SIG-M5 treated with dmso at 0.1 percent for 504 hours (cell line): ENCODE data around the gene KLF11.

Experiments used
- DNase-seq: peaks from one replicate; lab custom pipeline; 2025; ENCODE audit not compliant: unreplicated experiment; lab: John Stamatoyannopoulos, UW

KLF11 gene

GRCh38 chr2:10061221-10061925 is 18.0 kb downstream of the KLF11 start:
- no peak for DNase-seq

DNA sequence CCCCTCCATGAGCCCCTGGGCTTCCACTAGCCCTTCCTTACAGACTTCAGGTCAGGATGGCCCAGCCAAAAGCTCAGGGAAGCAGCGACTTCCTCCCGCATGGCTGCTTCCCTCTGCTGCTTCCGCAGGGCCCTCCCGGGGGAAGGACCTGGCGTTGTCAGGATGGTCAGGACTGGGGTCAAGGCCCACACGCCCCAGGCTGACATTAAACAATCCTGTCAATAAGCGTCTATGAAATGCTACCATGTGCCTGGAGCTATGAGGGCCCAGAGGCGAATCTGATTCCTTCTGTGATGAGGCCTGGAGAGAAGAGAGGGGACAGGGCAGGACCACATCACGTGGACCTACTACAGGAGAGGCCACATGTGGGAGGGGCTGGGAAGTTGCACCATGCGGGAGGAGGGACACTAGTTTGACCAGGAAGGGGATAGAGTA is 19.6 kb downstream of the KLF11 start:
- DNase-seq, result no peak

GRCh38 chr2:10063566-10063965 is 20.2 kb downstream of the KLF11 start:
- DNase-seq, result no peak

- DNase-seq, result no peak
Observed at GRCh38 chr2:10064932-10065772, 21.8 kb downstream of the KLF11 start.

- DNase-seq, result no peak
Observed at GRCh38 chr2:10065773-10066055, 22.4 kb downstream of the KLF11 start.

GRCh38 chr2:10067330-10067729 is 24.0 kb downstream of the KLF11 start:
- DNase-seq, result no peak

DNA sequence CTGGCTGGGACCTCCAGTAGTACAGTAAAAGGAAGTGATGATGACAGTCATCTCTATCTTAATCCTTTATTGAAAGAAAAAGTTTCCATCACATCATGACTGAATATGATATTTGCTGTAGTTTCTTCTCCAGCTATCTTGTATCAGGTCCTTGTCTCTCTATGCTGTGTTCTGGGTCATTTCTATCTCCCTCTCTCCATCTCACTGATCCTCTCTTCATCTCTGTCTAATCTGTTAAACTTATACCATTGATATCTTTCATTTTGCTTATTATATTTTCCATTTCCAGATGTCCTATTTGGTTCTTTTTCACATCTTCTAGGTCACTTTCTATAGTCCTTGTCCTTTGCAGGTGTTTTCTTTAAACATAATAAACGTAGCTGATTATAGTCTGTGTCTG is 24.5 kb downstream of the KLF11 start:
- no peak for DNase-seq

GRCh38 chr2:10071176-10071575 is 27.8 kb downstream of the KLF11 start:
- no peak for DNase-seq

- no peak for DNase-seq
Observed at GRCh38 chr2:10071595-10071994, 28.2 kb downstream of the KLF11 start.

DNA sequence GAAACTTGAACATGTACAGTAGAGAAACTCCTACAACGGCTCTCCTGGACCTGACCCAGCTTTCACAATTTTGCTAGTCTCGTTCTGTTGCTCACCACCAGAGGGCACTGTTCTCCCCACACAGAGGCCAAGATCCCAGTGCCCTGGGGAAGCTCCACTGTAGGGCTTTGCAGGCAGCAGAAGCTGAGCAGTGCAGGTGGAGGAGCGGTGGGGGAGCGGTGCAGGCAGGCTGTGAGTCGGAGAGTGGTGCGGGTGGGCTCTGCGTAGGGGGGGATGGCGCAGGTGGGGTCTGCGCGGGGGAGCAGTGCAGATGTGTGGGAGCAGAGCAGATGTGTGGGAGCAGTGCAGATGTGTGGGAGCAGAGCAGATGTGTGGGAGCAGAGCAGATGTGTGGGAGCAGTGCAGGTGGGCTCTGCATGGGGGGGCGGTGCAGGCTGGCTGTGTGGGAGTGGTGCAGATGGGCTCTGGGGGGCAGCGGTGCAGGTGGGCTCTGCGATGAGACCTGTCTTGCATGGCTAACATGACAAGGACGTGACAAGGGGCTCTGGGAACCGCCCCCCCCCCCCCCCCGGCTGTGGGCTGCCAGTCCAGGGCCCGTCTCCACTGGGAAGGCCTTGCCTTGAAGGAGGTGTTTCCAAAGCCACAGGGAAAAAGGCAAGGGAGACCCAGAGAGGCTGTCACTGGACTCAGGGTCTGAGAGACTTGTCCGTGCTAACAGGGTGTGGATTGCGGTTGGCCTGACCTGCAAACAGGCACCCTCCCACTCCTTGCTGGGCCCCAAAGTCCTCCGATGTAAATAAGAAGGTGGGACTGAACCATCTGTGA is 29.5 kb downstream of the KLF11 start:
- peak; percentile 94 for DNase-seq

GRCh38 chr2:10073706-10074105 is 30.4 kb downstream of the KLF11 start:
- no peak for DNase-seq

- no peak for DNase-seq
Observed at GRCh38 chr2:10075101-10075500, 31.8 kb downstream of the KLF11 start.

GRCh38 chr2:10075571-10076209 is 32.3 kb downstream of the KLF11 start:
- no peak for DNase-seq

DNA sequence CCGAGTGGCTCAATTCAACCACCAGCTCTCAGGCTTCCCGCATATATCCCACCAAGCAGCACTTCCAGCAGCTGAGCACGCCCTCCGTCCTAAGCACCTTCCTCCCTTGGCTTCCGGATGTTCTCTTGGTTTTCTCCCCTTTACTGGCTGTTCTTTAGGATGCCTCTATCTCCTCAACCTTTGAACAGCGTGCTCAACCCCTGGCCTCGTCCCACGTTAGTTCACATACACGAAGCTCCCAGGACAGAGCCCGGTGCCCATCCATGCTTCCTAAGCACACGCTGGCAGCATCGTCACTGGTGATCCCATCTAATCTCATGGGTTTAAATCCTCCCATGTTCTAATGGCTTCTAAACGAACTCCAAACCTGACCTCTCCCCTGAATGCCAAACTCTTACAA is 33.2 kb downstream of the KLF11 start:
- DNase-seq, result no peak

GRCh38 chr2:10076988-10077527 is 33.7 kb downstream of the KLF11 start:
- no peak for DNase-seq

DNA sequence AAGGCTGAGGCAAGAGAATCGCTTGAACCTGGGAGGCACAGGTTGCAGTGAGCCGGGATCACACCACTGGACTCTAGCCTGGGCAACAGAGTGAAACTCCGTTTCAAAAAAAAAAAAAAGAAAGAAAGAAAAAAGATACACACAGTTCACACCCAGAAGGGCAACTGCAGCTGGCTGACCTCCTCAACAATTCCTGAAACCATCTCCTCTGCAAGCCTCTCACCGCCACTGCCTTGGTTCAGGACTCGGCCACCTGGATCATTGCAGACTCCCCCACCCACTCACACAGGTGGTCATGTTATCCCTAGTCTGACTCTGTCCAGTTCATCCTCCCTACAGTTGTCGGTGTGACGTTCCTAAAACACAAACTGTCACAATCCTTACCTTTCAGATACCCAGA is 34.7 kb downstream of the KLF11 start:
- no peak for DNase-seq

- no peak for DNase-seq
Observed at GRCh38 chr2:10078704-10079265, 35.4 kb downstream of the KLF11 start.

- no peak for DNase-seq
Observed at GRCh38 chr2:10079266-10079869, 36.0 kb downstream of the KLF11 start.

GRCh38 chr2:10079870-10080535 is 36.7 kb downstream of the KLF11 start, which contains the start of gene CYS1:
Gene CYS1 (minus strand): TSS chr2:10080411. CDS start chr2:10080223, 188 bp downstream.
- no peak for DNase-seq
